PC-3 (cell line): ENCODE measurements around the gene ZFYVE28.

ENCODE experiments used
- EZH2 ChIP-seq: fragments of 300-600 bp; sonication (generic); IDR thresholded peaks from one replicate; pipeline ENCODE4 v1.6.1; 2017; ENCODE audit warnings: antibody characterized with exemption, mild to moderate bottlenecking, low read length; ENCODE audit not compliant: unreplicated experiment
- EZH2phosphoT487 ChIP-seq: fragments of 300-600 bp; sonication (generic); IDR thresholded peaks from 2 replicates; pipeline ENCODE4 v1.6.1; 2018; ENCODE audit warnings: mild to moderate bottlenecking, antibody characterized with exemption, low read length, borderline replicate concordance
- TF ChIP-seq, protein P1 (sequence below): fragments of 300-600 bp; sonication (generic); conservative IDR thresholded peaks from 2 replicates; pipeline ENCODE4 v1.5.1; 2017; ENCODE audit warnings: antibody characterized with exemption, low read depth, mild to moderate bottlenecking, low read length

DNA sequence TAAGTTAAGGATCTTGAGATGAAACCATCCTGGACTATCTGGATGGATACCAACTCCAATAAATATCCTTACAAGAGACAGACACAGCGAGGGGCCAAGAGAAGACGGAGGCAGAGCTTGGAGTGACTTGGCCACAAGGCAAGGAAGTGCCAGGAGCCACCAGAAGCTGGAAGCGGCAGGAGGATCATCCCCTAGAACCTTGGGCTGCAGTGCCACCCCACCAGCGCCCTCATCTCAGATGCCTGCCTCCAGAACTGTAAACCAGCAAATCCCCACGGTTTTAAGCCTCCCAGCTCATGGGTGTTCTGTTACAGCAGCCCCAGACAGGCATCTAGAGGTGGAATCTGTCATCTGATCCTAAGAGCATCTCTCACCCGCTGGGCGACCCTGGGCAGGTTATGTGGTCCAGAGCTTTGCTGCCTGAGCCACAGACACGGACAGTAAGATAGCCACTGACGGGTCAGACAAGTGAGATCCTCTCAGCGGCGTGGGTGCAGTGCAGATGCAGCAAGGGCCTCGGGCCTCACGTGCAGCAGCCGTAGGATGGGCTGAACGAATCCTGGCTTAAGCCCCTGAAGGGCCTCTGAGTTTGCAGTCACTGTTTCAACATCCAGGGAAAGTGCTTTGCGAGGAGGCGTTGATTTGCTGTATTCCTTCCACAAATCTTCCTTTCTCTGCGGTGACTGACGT lies 131.4 kb downstream of the ZFYVE28 start:
- TF ChIP-seq, protein P1, sequence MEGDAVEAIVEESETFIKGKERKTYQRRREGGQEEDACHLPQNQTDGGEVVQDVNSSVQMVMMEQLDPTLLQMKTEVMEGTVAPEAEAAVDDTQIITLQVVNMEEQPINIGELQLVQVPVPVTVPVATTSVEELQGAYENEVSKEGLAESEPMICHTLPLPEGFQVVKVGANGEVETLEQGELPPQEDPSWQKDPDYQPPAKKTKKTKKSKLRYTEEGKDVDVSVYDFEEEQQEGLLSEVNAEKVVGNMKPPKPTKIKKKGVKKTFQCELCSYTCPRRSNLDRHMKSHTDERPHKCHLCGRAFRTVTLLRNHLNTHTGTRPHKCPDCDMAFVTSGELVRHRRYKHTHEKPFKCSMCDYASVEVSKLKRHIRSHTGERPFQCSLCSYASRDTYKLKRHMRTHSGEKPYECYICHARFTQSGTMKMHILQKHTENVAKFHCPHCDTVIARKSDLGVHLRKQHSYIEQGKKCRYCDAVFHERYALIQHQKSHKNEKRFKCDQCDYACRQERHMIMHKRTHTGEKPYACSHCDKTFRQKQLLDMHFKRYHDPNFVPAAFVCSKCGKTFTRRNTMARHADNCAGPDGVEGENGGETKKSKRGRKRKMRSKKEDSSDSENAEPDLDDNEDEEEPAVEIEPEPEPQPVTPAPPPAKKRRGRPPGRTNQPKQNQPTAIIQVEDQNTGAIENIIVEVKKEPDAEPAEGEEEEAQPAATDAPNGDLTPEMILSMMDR = no peak
- TF ChIP-seq EZH2 (no peak), EZH2phosphoT487 (no peak)
